Peyer's patch (tissue), 4 donors: ENCODE results near the gene SHISA6.

ENCODE experiments used
- CTCF ChIP-seq, 6 experiments: fragments of 450-650 bp in 4 of 6; fragments of 200-600 bp in 2 of 6; sonication (generic) in 1 of 6; IDR thresholded peaks; one replicate each; pipeline ENCODE4 v1.5.1; 2017 to 2019; ENCODE audit warnings: antibody characterized with exemption in 6 of 6, mild to moderate bottlenecking in 3 of 6, moderate library complexity in 1 of 6
- POLR2A ChIP-seq, 2 donors: fragments of 450-650 bp; IDR thresholded peaks; one replicate each; pipeline ENCODE4 v1.5.1; 2017; ENCODE audit warnings: antibody characterized with exemption in 2 of 2, mild to moderate bottlenecking in 2 of 2, moderate library complexity in 2 of 2

GRCh38 chr17:11318207-11318606, 77.2 kb downstream of the SHISA6 start:
- TF ChIP-seq CTCF (IDR thresholded peaks at IDR 0.05) (no peak), POLR2A (IDR thresholded peaks at IDR 0.05) (no peak)
